ENCODE measurements around the gene IL1RAPL2.

Gene IL1RAPL2

GRCh38 chrX:105533951-105534350, 968.0 kb downstream of the IL1RAPL2 start:
- no peak for TF ChIP-seq CTCF (conservative IDR thresholded peaks at IDR 0.05; ENCODE audit: low read depth, low read length)
- no peak for DNase-seq (ENCODE audit: low read depth)
- no peak overlapping the region for H3K4me3 ChIP-seq (ENCODE audit: low read length)

DNA sequence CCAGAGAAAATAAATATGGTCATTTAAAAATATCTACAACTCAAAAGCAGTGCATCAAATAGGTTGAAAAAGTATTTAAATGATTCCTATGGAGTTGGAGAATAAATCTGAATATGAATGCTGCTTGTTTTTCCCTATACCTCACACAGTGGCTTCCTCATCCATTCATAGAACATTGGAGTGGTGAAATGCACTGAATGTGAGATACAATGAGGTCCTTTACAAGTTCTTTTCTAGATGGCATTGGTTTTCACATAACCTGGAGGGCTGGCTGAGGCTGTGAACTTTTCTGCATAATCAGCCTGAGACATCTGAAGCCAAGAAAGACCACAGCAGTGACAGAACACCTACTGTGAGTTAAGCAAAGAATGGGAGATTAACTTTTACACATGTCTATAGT, 977.3 kb downstream of the IL1RAPL2 start:
- no peak overlapping the region for H3K4me3 ChIP-seq (ENCODE audit: low read length)
- TF ChIP-seq CTCF (conservative IDR thresholded peaks at IDR 0.05; ENCODE audit: low read depth, low read length): no peak
- DNase-seq (ENCODE audit: low read depth): no peak

- DNase-seq (ENCODE audit: low read depth): no peak
- TF ChIP-seq CTCF (conservative IDR thresholded peaks at IDR 0.05; ENCODE audit: low read depth, low read length): no peak
- H3K4me3 ChIP-seq (ENCODE audit: low read length): no peak overlapping the region
Observed at GRCh38 chrX:105550043-105550663, 984.2 kb downstream of the IL1RAPL2 start.

DNA sequence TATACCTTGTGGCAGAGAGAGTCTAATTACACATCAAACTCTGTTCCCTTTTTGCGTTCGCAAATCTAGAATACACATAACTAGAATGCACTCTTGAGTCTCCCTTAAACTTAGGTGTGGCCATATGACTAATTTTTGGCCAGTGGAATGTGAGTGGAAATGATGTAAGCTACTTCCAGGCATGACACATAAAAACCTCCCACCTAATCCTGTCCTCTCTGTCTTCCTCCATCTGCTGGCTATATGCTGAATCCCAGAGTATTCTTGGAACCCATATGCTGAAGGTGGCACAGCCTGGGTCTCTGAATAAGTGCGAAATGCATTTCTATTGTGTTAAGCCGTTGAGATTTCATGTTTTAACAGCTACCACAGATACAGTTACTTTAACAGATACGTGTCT, 986.4 kb downstream of the IL1RAPL2 start:
- DNase-seq (ENCODE audit: low read depth): no peak
- H3K4me3 ChIP-seq (ENCODE audit: low read length): no peak overlapping the region
- TF ChIP-seq CTCF (conservative IDR thresholded peaks at IDR 0.05; ENCODE audit: low read depth, low read length): no peak

DNA sequence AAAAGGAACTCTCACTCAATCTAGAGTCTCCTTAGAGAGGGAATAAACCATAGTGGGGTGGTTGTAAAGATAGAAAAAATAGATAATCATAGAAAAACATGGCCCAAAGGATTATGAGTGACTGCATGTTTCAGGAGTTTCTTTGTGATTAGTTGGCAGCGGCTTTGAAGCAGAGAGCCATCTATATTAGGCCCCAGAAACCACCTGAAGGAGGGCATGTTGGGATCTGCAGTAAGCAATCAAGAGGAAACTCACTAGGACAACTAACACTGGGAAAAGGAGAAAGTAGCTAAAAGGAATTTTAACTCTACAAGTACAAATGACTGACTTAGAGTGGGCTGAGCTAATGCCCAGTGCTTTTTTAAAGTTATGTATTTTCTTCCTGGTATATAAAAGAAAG, 987.1 kb downstream of the IL1RAPL2 start:
- no peak for DNase-seq (ENCODE audit: low read depth)
- no peak for TF ChIP-seq CTCF (conservative IDR thresholded peaks at IDR 0.05; ENCODE audit: low read depth, low read length)
- no peak overlapping the region for H3K4me3 ChIP-seq (ENCODE audit: low read length)

GRCh38 chrX:105564501-105564900, 998.5 kb downstream of the IL1RAPL2 start:
- TF ChIP-seq CTCF (conservative IDR thresholded peaks at IDR 0.05; ENCODE audit: low read depth, low read length): no peak
- H3K4me3 ChIP-seq (ENCODE audit: low read length): no peak overlapping the region
- DNase-seq (ENCODE audit: low read depth): peak; percentile 48

GRCh38 chrX:105565856-105566255, 999.9 kb downstream of the IL1RAPL2 start:
- H3K4me3 ChIP-seq (ENCODE audit: low read length): no peak overlapping the region
- no peak for TF ChIP-seq CTCF (conservative IDR thresholded peaks at IDR 0.05; ENCODE audit: low read depth, low read length)
- DNase-seq (ENCODE audit: low read depth): no peak

Measured in retinal pigment epithelial cell (primary cell).